Body of pancreas (tissue), 4 donors: ENCODE data around the gene TPM2.

Experiments used
- CTCF ChIP-seq, 7 experiments: fragments of 450-650 bp in 4 of 7; fragments of 200-600 bp in 3 of 7; sonication (generic) in 3 of 7; IDR thresholded peaks; one replicate each; pipeline ENCODE4 v1.5.1; 2016 to 2019; ENCODE audit warnings: antibody characterized with exemption in 7 of 7
- POLR2A ChIP-seq, 3 donors: fragments of 450-650 bp; IDR thresholded peaks; one replicate each; pipeline ENCODE4 v1.6.1; 2016; ENCODE audit warnings: antibody characterized with exemption in 3 of 3, mild to moderate bottlenecking in 2 of 3

- TF ChIP-seq CTCF (IDR thresholded peaks at IDR 0.05) (no peak), POLR2A (IDR thresholded peaks at IDR 0.05) (no peak)
Measured at GRCh38 chr9:35659340-35659739, 30.4 kb downstream of the TPM2 start.
